Natural killer cell (primary cell): ENCODE results near the gene CPT1B. TPM values are rescaled to one million over a fixed set of nuclear protein-coding genes. Genes with fewer than 3 reads are reported as not detected.

ENCODE experiments used
- ATAC-seq, 3 donors: fragments of 150-1000 bp in 2 of 3; fragments of 200-7000 bp in 1 of 3; cut with Tn5 transposase; 1 replicate in 1 of 3; 2 replicates in 2 of 3; pipeline ENCODE4 v1.10.0; 2021; ENCODE audit warnings: mild to moderate bottlenecking in 2 of 3, moderate library complexity in 2 of 3
- DNase-seq, 2 donors: peaks; one replicate each; pipeline versions ENCODE4 v3.0.0 to v3.0.0-alpha.2; 2013 to 2021; ENCODE audit warnings: mixed read lengths in 1 of 2
- H3K27ac ChIP-seq: one replicate; pipeline ENCODE4 v1.5.1; 2013; ENCODE audit warnings: mild to moderate bottlenecking, low read length
- H3K27me3 ChIP-seq: one replicate; pipeline ENCODE4 v1.6.1; 2013; ENCODE audit warnings: low read length; ENCODE audit not compliant: control insufficient read depth, insufficient read depth
- H3K36me3 ChIP-seq: one replicate; pipeline ENCODE4 v1.6.1; 2013; ENCODE audit warnings: low read length; ENCODE audit not compliant: control insufficient read depth, insufficient read depth
- H3K4me1 ChIP-seq: one replicate; pipeline ENCODE4 v1.6.1; 2013; ENCODE audit warnings: low read length; ENCODE audit not compliant: control insufficient read depth, insufficient read depth
- H3K4me3 ChIP-seq: one replicate; pipeline ENCODE4 v1.5.1; 2013; ENCODE audit warnings: low read length
- H3K9me3 ChIP-seq: one replicate; pipeline ENCODE4 v1.6.1; 2013; ENCODE audit warnings: low read length; ENCODE audit not compliant: control insufficient read depth, insufficient read depth
- H3K27ac Mint-ChIP-seq, 2 donors: one replicate each; pipeline ENCODE4 v1.8.0; 2022; ENCODE audit warnings: mild to moderate bottlenecking in 2 of 2, mixed read lengths in 2 of 2, moderate library complexity in 1 of 2
- H3K27me3 Mint-ChIP-seq, 2 donors: one replicate each; pipeline ENCODE4 v1.8.0; 2022; ENCODE audit warnings: low read depth in 2 of 2, mixed read lengths in 2 of 2
- H3K36me3 Mint-ChIP-seq: one replicate; pipeline ENCODE4 v1.8.0; 2022; ENCODE audit warnings: mixed read lengths
- H3K4me1 Mint-ChIP-seq, 2 donors: one replicate each; pipeline ENCODE4 v1.8.0; 2022; ENCODE audit warnings: mixed read lengths in 2 of 2
- H3K4me3 Mint-ChIP-seq: one replicate; pipeline ENCODE4 v1.8.0; 2022; ENCODE audit warnings: mild to moderate bottlenecking, moderate library complexity, mixed read lengths
- H3K9me3 Mint-ChIP-seq, 2 donors: one replicate each; pipeline ENCODE4 v1.8.0; 2022; ENCODE audit warnings: mixed read lengths in 2 of 2
- CTCF ChIP-seq: fragments of 200-600 bp; IDR thresholded peaks from one replicate; pipeline ENCODE4 v1.8.0; 2022; ENCODE audit warnings: antibody characterized with exemption
- WGBS: methylation state at CpG from one replicate; pipeline ENCODE4 v1.1.7; 2013; ENCODE audit warnings: missing lambda C conversion rate; ENCODE audit not compliant: insufficient coverage; 5-methylcytosine and 5-hydroxymethylcytosine counted together
- intact Hi-C: fragments of 100-400 bp; cut with micrococcal nuclease; formaldehyde crosslinking; loops from one replicate; pipeline ENCODE4 v1.14.2; 2022
- total RNA-seq, 4 donors: library from RNA; stranded (reverse); fragments of 120-200 nt in 1 of 4; gene quantifications; one replicate each; pipeline versions ENCODE4 v1.2.3 to v1.2.4, GENCODE V29; 2013 to 2022

CPT1B gene
- total RNA-seq, 3 donors from 2014 or later (not counting 1 experiment from before 2014, with no cell fraction given) = 53.1 to 75.7 (median 55.5) TPM

- peak overlapping the region; percentile 2 for H3K27ac ChIP-seq
- H3K27me3 ChIP-seq = no peaks in the 10 kb centered on the region
- H3K27ac Mint-ChIP-seq = peak overlapping the region; percentile 87 to 88
- no peaks in the 10 kb centered on the region for H3K9me3 Mint-ChIP-seq
- TF ChIP-seq CTCF = no peak
- DNase-seq (no peak), ATAC-seq (no peak)
- H3K4me3 ChIP-seq = peak overlapping the region; percentile 49
- H3K27me3 Mint-ChIP-seq = peaks cover 0 to 6% of the 10 kb centered on the region in 2 donors
- no peaks in the 10 kb centered on the region for H3K36me3 Mint-ChIP-seq
- peaks cover 23 to 28% of the 10 kb centered on the region in 2 donors for H3K4me1 Mint-ChIP-seq
- H3K36me3 ChIP-seq = peaks cover 2% of the 10 kb centered on the region
- no peaks in the 10 kb centered on the region for H3K9me3 ChIP-seq
- peaks cover 15% of the 10 kb centered on the region for H3K4me1 ChIP-seq
- intact Hi-C loops = loop anchor here (5.0 kb wide), 2 partner anchors 36 to 56 kb away; partner anchors contain the start of genes LMF2, NCAPH2 and SCO2
- H3K4me3 Mint-ChIP-seq = peak overlapping the region; percentile 97
- 37% methylated on average over 16 of the region's 17 CpGs for WGBS
Observed at GRCh38 chr22:50563413-50564160, 14.6 kb downstream of the CPT1B start.

- Mint-ChIP-seq H3K36me3 (no peaks in the 10 kb centered on the region), H3K27me3 (peaks cover 0 to 6% of the 10 kb centered on the region in 2 donors), H3K27ac (peak within 1 kb of the TSS; percentile 87 to 95), H3K9me3 (no peaks in the 10 kb centered on the region), H3K4me3 (peak within 1 kb of the TSS; percentile 97), H3K4me1 (peaks cover 23 to 28% of the 10 kb centered on the region in 2 donors)
- Histone ChIP-seq H3K27ac (peak within 1 kb of the TSS; percentile 74), H3K27me3 (no peaks in the 10 kb centered on the region), H3K4me1 (peaks cover 15% of the 10 kb centered on the region), H3K36me3 (no peaks in the 10 kb centered on the region), H3K9me3 (no peaks in the 10 kb centered on the region), H3K4me3 (peak within 1 kb of the TSS; percentile 49)
- DNase-seq = peak; percentile 98
- ATAC-seq = peak; percentile 93 to 98 (median 93)
- TF ChIP-seq CTCF = peak; percentile 82
- WGBS = 6% methylated on average over 60 of the region's 61 CpGs
- intact Hi-C loops = loop anchor here (1.0 to 5.0 kb wide), 3 partner anchors 18 to 55 kb away; partner anchors contain the start of genes LMF2, NCAPH2 and SCO2
Observed at GRCh38 chr22:50562523-50563412, 15.5 kb downstream of the CPT1B start, which contains the start of gene SYCE3. TSS of gene SYCE3 (minus strand) at chr22:50562919. CDS start at chr22:50556405, 6,514 bp downstream.

GRCh38 chr22:50561401-50562358, 16.5 kb downstream of the CPT1B start:
- Histone ChIP-seq H3K27ac (peak overlapping the region; percentile 74), H3K4me3 (no peak overlapping the region), H3K36me3 (no peaks in the 10 kb centered on the region), H3K9me3 (no peaks in the 10 kb centered on the region), H3K4me1 (peaks cover 15% of the 10 kb centered on the region), H3K27me3 (no peaks in the 10 kb centered on the region)
- ATAC-seq (peak; percentile 50 to 59 (median 57)), DNase-seq (peak in 1 of 2 donors; percentile 52)
- Mint-ChIP-seq H3K9me3 (no peaks in the 10 kb centered on the region), H3K4me3 (peak overlapping the region; percentile 86), H3K36me3 (no peaks in the 10 kb centered on the region), H3K4me1 (peaks cover 23 to 28% of the 10 kb centered on the region in 2 donors), H3K27me3 (peaks cover 0 to 4% of the 10 kb centered on the region in 2 donors), H3K27ac (peak overlapping the region; percentile 81 to 95)
- no peak for TF ChIP-seq CTCF
- intact Hi-C loops = loop anchor here (1.0 to 5.0 kb wide), 3 partner anchors 17 to 54 kb away; partner anchors contain the start of genes LMF2, NCAPH2 and SCO2
- 68% methylated on average over 22 of the region's 34 CpGs for WGBS
